KBM-7 (cell line): ENCODE measurements around the gene CSHL1.

Experiments used
- DNase-seq: peaks from one replicate; pipeline ENCODE4 v3.0.0-alpha.2; 2015
- in situ Hi-C: fragments of 300-500 bp; cut with MboI; formaldehyde crosslinking; loops from 2 replicates; pipeline ENCODE4 v1.14.3; 2020; ENCODE audit warnings: low sequenced_read_pairs, low pct_unique_long_range_greater_than_20kb, mixed read lengths

The CSHL1 gene

GRCh38 chr17:63941751-63942150 is 30.7 kb upstream of the CSHL1 start:
- DNase-seq, result no peak
- in situ Hi-C loops, result no loop called here

DNA sequence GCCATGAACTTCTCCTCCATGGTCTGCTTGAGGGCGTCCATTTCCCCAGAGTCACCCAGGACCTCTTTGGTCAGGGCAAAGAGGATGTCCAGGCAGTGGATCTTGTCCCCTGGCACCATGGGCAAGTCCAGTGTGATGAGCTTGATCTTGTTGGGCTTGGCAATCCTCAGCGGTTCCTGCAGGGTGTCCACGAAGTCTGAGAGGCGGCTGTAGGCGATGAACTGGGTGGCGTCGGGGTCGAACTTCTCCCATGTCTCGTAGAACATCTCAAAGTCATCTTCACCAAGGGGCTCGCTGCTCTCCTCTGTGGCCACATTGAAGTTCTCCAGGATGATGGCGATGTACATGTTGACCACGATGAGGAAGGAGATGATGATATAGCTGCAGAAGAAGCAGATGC is 30.1 kb upstream of the CSHL1 start:
- in situ Hi-C loops, result no loop called here
- DNase-seq, result no peak

DNA sequence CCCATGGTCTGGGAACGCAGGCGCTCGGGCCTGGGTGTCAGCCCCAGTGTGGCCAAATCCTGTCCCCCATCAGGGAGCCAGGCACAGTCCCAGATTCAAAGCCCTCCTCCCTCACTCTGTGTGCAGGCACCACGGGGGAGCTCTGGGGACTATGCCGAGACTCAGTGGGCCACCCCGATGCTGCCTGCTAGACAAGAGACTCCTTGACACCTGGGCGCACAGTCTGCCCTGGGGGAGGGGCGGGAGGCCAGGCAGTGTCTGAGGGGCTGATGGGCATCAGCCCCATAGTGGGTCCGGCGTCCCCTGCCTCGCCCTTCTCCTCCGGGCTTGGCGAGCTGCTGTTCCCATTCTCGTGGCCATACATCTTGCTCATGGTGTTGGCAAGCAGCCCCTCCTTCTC is 29.5 kb upstream of the CSHL1 start:
- DNase-seq, result no peak
- in situ Hi-C loops, result no loop called here

DNA sequence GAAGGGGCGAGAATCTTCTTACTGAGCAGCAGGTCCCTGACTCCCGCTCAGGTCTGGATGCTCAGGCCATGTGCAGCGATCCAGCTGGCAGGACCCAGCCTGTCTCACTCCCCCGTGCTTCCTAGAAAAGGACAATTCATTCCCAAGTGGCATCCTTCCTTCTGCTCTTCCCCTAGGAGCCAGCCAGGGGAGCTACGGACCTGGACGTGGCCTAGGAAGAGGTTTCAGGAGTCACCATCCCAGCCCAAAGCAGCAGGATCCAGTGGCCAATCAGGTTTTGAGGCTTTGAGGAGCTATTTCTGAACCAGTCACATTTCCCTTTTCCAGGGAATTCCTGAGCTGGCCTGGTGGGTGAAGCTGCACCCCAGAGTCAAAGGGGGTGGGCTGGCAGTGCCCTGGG is 28.8 kb upstream of the CSHL1 start:
- in situ Hi-C loops, result no loop called here
- no peak for DNase-seq

DNA sequence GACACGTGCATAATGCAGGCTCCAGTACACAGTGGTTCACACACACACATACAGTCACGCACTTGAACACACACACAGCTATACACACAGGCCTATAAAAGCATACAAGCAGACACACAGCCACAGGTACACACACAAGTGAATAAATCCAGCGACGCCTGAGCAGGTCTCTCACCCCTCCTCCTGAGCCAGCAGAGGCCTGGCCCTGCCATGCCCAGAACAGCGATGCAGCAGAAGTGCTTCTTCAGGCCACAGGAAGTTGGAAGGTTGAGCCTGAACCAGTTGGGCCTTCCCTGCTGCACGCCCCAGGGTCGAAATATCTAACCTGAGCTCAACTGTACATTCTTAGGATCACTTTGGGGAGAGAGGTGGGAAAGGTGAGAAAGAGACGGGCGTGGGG is 28.3 kb upstream of the CSHL1 start:
- in situ Hi-C loops, result no loop called here
- no peak for DNase-seq

DNA sequence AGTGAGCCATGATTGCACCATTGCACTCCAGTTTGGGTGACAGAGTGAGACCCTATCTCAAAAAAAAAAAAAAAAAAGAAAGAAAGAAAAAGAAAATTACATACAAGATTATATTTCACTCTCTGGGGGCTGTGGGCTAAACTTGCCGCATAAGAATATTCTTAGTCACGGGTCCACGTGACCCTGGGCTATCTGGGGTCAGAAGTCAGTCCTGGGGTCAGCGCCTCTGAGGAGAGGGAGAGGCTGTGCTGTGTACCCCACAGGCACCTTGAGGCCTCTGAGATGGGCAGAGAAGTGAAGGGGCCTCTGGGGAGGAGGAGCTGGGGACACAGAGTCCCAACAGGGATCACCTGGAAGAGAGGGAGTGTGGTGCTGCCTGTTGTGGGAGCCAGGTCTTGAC is 26.9 kb upstream of the CSHL1 start:
- in situ Hi-C loops, result no loop called here
- no peak for DNase-seq

DNA sequence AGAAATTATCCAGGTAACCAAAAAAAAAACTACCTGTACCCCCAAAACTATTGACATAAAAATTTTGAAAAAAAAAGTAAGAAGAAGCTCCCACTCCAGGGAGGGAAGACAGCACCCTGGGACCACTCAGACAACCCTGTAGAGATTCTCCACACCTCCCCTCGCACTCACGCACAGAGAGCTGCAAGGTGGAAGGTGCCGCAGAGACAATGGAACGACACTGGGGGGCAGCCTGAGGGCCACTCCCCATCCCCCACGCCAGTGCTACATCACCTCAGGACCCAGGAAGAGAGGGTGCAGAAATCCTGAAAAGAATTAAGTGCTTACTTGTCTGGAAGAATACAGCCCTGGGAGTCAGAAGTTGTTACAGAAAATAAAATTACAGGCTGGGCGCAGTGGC is 26.3 kb upstream of the CSHL1 start:
- in situ Hi-C loops, result no loop called here
- DNase-seq, result no peak

- DNase-seq, result no peak
These were observed 23.4 kb upstream of the CSHL1 start for GRCh38 chr17:63934183-63935112.

GRCh38 chr17:63933598-63933997 is 22.5 kb upstream of the CSHL1 start:
- DNase-seq, result no peak
- in situ Hi-C loops, result no loop called here

More at GRCh38 chr17:63934183-63935112, 23.4 kb upstream of the CSHL1 start:
- in situ Hi-C loops, result no loop called here

GRCh38 chr17:63932721-63933120 is 21.7 kb upstream of the CSHL1 start:
- DNase-seq, result no peak
- in situ Hi-C loops, result no loop called here

- in situ Hi-C loops, result no loop called here
- no peak for DNase-seq
These were observed 21.0 kb upstream of the CSHL1 start, which contains the start of gene CD79B for GRCh38 chr17:63931981-63932561. Gene CD79B, minus strand, starts transcription at chr17:63932331. Its CDS starts 70 bp downstream, at chr17:63932261.

DNA sequence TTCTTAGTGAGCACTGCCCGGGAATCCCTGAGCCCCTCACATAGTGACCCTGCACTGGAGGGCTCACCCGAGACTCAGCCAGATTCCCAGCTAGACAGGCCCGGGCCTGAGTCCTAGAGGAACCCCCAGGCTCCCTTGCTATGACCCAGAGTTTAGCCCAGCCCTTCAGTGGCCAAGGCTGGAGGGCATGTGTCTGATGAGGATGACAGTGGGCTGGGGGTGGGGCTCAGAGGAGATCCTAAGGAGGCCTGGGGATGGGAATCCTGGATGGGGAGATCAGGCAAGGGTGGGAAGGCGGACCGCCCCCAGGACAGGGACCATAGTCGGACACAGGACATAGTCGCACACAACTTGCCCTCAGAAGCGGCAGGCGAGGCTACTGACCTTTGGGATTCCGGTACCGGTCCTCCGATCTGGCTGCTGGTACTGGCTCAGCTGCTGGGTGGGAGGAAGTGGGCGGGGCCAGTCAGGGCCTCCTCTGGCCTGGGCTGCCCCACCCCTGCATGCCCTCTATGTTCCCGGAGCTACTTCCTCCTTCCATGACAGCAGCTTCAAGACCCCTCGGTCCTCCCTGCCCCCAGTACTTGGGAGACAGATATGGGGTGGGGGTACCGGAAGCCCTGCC is 20.0 kb upstream of the CSHL1 start:
- DNase-seq, result peak; percentile 73
- in situ Hi-C loops, result no loop called here

- no peak for DNase-seq
- in situ Hi-C loops, result no loop called here
These were observed 19.1 kb upstream of the CSHL1 start for GRCh38 chr17:63929860-63930766.

DNA sequence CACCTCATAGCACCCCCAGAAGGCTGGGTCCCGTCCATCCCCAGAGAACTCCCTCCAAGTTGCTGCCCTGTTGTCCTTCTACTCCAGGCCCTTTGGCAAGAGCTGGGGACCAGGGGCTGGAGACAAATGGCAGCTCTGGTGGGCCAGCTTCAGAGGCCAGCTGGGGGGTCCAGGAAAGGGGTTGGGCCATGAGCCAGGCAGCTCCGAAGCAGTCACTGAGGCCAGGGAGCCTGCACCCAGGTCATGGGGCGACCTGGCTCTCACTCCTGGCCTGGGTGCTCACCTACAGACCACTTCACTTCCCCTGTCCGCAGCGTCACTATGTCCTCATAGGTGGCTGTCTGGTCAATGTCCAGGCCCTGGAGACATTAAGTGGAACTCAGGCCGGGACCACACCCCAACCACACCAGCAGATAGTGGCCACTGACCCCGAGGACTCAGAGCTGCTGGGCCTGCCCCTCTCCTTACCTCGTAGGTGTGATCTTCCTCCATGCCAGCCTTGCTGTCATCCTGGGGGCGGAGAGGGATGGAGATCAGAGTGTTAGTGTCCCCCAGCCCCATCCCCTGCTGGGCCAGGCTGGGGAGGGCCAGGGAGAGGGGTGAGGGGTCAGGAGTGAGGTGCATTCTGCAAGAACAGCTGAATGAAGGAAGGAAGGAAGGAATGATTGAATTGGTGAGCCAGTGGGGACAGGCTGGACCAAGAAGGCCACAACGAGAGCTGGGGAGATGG is 18.1 kb upstream of the CSHL1 start:
- in situ Hi-C loops, result no loop called here
- no peak for DNase-seq

GRCh38 chr17:63928172-63928666 is 17.2 kb upstream of the CSHL1 start:
- no peak for DNase-seq
- in situ Hi-C loops, result no loop called here

DNA sequence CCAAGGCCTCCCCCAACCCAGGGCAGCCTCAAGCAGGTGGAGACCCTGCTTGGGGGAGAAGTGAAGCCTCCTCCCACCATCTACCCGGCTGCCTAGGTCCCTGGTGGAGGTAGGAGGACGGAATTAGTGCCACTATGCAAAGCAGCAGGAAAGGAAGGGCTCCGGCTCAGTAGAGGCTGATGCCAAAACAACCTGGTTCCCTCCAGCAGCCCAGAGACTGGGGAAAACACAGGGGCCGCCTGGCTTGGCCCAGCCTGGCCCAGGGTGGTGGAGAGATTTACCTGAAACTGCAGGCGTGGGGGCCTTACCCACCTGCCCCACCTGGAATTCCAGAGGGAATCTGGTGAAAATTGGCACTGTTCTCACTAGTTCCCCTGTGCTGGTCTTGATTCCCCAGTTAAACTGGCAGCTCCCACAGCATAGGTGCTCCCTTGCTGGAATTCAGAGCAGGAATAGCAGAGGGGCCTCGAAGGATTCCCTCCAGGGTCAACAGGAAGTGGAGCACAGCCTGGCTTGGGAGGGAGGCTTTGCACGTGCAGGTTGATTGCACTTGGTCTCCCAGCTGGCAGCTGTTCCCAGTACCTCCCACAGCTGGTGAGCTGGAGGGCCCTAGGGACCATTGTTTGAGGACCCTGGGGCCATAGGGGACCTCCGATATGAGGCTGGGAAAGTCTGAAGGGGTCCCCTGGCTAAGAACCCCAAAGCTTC is 16.6 kb upstream of the CSHL1 start:
- no peak for DNase-seq
- in situ Hi-C loops, result no loop called here

DNA sequence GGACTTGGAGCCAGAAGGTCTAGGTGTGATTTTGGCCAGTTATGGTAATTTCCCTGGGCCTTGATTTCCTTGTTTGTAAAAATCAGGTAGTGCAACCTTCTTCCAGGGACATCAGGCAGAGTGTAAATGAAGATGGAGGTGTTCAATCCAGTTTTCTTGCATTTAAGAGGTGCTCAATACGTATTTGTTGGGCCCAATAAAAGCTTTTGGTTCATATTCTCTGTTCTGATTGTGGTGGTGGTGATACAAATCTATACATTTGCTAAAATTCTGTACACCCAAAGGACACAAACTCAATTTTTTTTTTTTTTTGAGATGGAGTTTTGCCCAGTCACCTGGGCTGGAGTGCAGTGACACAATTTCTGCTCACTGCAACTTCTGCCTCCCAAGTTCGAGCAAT is 15.1 kb upstream of the CSHL1 start:
- in situ Hi-C loops, result no loop called here
- DNase-seq, result no peak

GRCh38 chr17:63925615-63926014 is 14.6 kb upstream of the CSHL1 start:
- in situ Hi-C loops, result no loop called here
- no peak for DNase-seq
